ENCODE measurements around the gene POLR1F. TPM values are rescaled to one million over a fixed set of nuclear protein-coding genes. Genes with fewer than 3 reads are reported as not detected.

The POLR1F gene
- total RNA-seq, 1 experiment from 2014 or later, result 21.6 TPM

DNA sequence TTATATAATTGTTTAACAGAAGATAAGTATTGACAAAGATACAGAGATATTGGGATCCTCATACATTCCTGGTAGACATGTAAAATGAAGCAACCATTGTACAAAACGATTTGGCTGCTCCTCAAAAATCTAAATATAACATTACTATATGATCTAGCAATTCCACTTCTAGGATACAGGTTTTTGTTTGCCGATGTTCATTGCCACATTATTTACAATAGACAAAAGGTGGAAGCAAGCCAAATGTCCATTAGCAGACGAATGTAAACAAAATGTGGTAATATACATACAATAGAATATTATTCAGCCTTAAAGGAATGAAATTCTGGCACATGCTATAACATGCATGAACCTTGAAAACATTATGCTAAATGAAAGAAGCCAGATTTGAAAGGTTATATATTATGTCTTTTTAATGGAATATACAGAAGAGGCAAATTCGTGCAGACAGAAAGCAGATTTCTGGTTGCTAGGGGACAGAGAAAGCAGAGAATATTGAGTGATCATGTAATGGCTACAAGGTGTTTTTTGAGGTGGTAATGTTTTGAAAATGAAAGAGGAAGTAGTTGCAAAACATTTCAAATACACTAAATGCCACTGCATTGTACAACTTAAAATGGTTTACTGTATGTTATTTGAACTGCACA lies 44.9 kb downstream of the POLR1F start:
- no TSS peak for BruUV-seq (replicated peaks)
- Mint-ChIP-seq H3K27ac (ENCODE audit: unreplicated experiment) (no peak overlapping the region), H3K36me3 (ENCODE audit: insufficient read depth, unreplicated experiment) (no peaks in the 10 kb centered on the region), H3K27me3 (ENCODE audit: insufficient read depth, unreplicated experiment) (peaks cover 31% of the 10 kb centered on the region), H3K4me1 (ENCODE audit: low read depth, unreplicated experiment) (no peaks in the 10 kb centered on the region), H3K4me3 (ENCODE audit: unreplicated experiment) (no peak overlapping the region), H3K9me3 (ENCODE audit: unreplicated experiment) (no peaks in the 10 kb centered on the region)
- H3K4me1 ChIP-seq, result no peaks in the 10 kb centered on the region
- POLR2A ChIA-PET, result no interaction called here
- H3K36me3 ChIP-seq (ENCODE audit: control insufficient read depth, insufficient read depth, low read length), result no peaks in the 10 kb centered on the region
- H3K4me3 ChIP-seq (ENCODE audit: low read depth, low read length), result no peak overlapping the region
- no peak for DNase-seq
- no peaks in the 10 kb centered on the region for H3K9me3 ChIP-seq
- intact Hi-C loops (cut with micrococcal nuclease; ENCODE audit: unreplicated experiment), result loop anchor here (2.0 kb wide), 1 partner anchor 971 kb away; no protein-coding TSS in a partner anchor
- TF ChIP-seq CTCF (IDR thresholded peaks at IDR 0.05; ENCODE audit: insufficient read depth in 1 of 2, low read depth in 1 of 2, low read length in 1 of 2, severe bottlenecking in 1 of 2, unreplicated experiment in 1 of 2), result no peak
- CTCF ChIA-PET, result no interaction called here
- H3K27me3 ChIP-seq (replicated peaks; ENCODE audit: control insufficient read depth, insufficient read depth, low read length), result no peaks in the 10 kb centered on the region

GRCh38 chr7:19648791-19649190 lies 60.0 kb downstream of the POLR1F start:
- BruUV-seq (replicated peaks), result no TSS peak
- H3K27ac Mint-ChIP-seq (ENCODE audit: unreplicated experiment), result no peak overlapping the region
- H3K4me3 Mint-ChIP-seq (ENCODE audit: unreplicated experiment), result no peak overlapping the region
- H3K36me3 ChIP-seq (ENCODE audit: control insufficient read depth, insufficient read depth, low read length), result no peaks in the 10 kb centered on the region
- no peaks in the 10 kb centered on the region for H3K4me1 Mint-ChIP-seq (ENCODE audit: low read depth, unreplicated experiment)
- H3K27me3 ChIP-seq (replicated peaks; ENCODE audit: control insufficient read depth, insufficient read depth, low read length), result no peaks in the 10 kb centered on the region
- H3K27me3 Mint-ChIP-seq (ENCODE audit: insufficient read depth, unreplicated experiment), result peaks cover 13% of the 10 kb centered on the region
- no peaks in the 10 kb centered on the region for H3K36me3 Mint-ChIP-seq (ENCODE audit: insufficient read depth, unreplicated experiment)
- TF ChIP-seq CTCF (IDR thresholded peaks at IDR 0.05; ENCODE audit: insufficient read depth in 1 of 2, low read depth in 1 of 2, low read length in 1 of 2, severe bottlenecking in 1 of 2, unreplicated experiment in 1 of 2), result no peak
- H3K9me3 ChIP-seq, result no peaks in the 10 kb centered on the region; the same call in 1 of the 2 replicates
- H3K4me1 ChIP-seq, result no peaks in the 10 kb centered on the region
- DNase-seq, result no peak
- H3K9me3 Mint-ChIP-seq (ENCODE audit: unreplicated experiment), result peaks cover 12% of the 10 kb centered on the region
- CTCF ChIA-PET, result interaction anchor here (0.7 kb wide), 1 partner anchor 747 kb away, joined by 3 read pairs; no protein-coding TSS in a partner anchor
- intact Hi-C loops (cut with micrococcal nuclease; ENCODE audit: unreplicated experiment), result no loop called here
- H3K4me3 ChIP-seq (ENCODE audit: low read depth, low read length), result no peak overlapping the region
- POLR2A ChIA-PET, result no interaction called here

Small RNA genes within 50 kb of the gene (microRNA-seq; reads per million reads assigned to microRNA genes)
- gene MIR3146, result not detected

Other genes starting within 250 kb of the POLR1F start
- gene TMEM196, start 64.6 kb upstream of the POLR1F start, total RNA-seq (2022), result not detected in 2 replicates

All from Caco-2 (cell line).